A549 (cell line): ENCODE data around the gene PYGB.

Source experiments
- CTCF ChIP-seq: fragments of >200 bp; sonication (Bioruptor Twin); formaldehyde crosslinking; IDR thresholded peaks from 3 replicates; pipeline ENCODE4 v1.5.1; 2016
- PBX3 ChIP-seq: IDR thresholded peaks from 2 replicates; pipeline ENCODE4 v1.6.1; 2012
- POLR2A ChIP-seq: IDR thresholded peaks from 2 replicates; pipeline ENCODE4 v1.6.1; 2012; ENCODE audit warnings: mild to moderate bottlenecking, low read length

GRCh38 chr20:25207960-25208534 lies 39.8 kb upstream of the PYGB start:
- TF ChIP-seq PBX3 (no peak), POLR2A (no peak), CTCF (no peak)
